ENCODE measurements around the gene WDR44.
A peak's percentile ranks its signal among the peaks of the same experiment; 100 is the strongest.

WDR44 gene

GRCh38 chrX:118347131-118347530 lies 1.2 kb downstream of the WDR44 start:
- WGBS (ENCODE audit: insufficient coverage, insufficient read length), result no CpG with 5 or more reads among the region's 11 CpGs
- no peak for DNase-seq (ENCODE audit: low read depth, low spot score)
- H3K36me3 ChIP-seq (ENCODE audit: control insufficient read depth, insufficient read depth, low read length), result no peaks in the 10 kb centered on the region
- H3K4me1 ChIP-seq (ENCODE audit: control insufficient read depth, insufficient read depth, low read length), result no peaks in the 10 kb centered on the region
- no peaks in the 10 kb centered on the region for H3K9me3 ChIP-seq (ENCODE audit: control insufficient read depth, insufficient read depth, low read length)
- H3K27ac ChIP-seq (ENCODE audit: low read length), result no peak overlapping the region
- H3K4me3 ChIP-seq (ENCODE audit: low read length), result peak overlapping the region; percentile 65; the same call in 1 of the 2 replicates
- H3K27me3 ChIP-seq (ENCODE audit: control insufficient read depth, insufficient read depth, low read length), result no peaks in the 10 kb centered on the region

DNA sequence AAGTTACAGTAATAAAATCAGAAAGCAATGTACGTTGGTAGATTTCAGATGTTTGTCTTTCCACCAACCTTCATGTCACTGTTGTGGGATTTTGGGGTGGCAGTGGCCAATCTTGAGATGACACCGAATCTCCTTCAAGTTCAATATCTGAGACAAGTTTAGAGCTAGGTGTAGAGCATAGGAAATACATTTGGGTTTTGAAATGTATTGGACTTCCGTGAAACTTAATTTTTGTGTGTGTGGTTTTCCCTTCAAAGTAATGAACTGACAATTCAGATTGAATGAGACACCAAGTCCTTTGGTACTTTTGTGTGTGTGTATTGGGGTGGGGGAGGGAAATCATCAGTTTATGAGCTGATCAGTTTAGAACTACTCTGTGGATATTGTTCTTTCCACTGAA lies 1.8 kb downstream of the WDR44 start:
- H3K27ac ChIP-seq (ENCODE audit: low read length), result no peak overlapping the region
- no peaks in the 10 kb centered on the region for H3K9me3 ChIP-seq (ENCODE audit: control insufficient read depth, insufficient read depth, low read length)
- H3K27me3 ChIP-seq (ENCODE audit: control insufficient read depth, insufficient read depth, low read length), result no peaks in the 10 kb centered on the region
- no CpG with 5 or more reads among the region's 3 CpGs for WGBS (ENCODE audit: insufficient coverage, insufficient read length)
- H3K36me3 ChIP-seq (ENCODE audit: control insufficient read depth, insufficient read depth, low read length), result no peaks in the 10 kb centered on the region
- DNase-seq (ENCODE audit: low read depth, low spot score), result no peak
- H3K4me3 ChIP-seq (ENCODE audit: low read length), result peak overlapping the region; percentile 65; the same call in 1 of the 2 replicates
- H3K4me1 ChIP-seq (ENCODE audit: control insufficient read depth, insufficient read depth, low read length), result no peaks in the 10 kb centered on the region

DNA sequence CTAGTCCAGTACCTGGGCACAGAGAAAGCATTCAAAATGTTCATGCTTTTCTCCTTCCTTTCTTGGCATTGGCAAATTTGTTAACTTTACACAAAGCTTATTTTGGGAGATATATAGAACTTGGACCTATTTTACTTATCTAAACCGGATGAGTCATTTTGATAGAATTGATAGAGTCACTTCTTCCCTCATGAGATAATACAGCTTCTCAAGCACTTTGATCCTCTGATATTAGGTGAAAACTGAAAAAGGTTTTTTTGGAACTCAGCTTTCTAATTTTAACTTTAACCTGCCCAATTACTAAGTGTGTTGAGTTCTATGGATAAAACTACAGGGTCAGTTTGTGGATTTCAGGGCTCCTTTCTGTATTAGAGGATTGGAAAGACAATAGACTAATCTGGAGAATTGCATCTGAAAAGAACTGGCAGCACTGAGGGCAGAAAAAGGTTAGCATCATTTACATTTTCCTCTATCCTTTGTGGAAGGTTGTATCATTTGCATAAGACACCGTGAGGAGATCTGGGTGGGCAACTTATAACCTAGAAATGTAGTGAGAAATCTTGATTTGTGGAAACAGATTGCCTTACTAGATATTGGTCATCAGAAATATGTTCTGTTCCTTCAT lies 2.4 kb downstream of the WDR44 start:
- Histone ChIP-seq H3K27ac (ENCODE audit: low read length) (no peak overlapping the region), H3K36me3 (ENCODE audit: control insufficient read depth, insufficient read depth, low read length) (no peaks in the 10 kb centered on the region), H3K9me3 (ENCODE audit: control insufficient read depth, insufficient read depth, low read length) (no peaks in the 10 kb centered on the region), H3K27me3 (ENCODE audit: control insufficient read depth, insufficient read depth, low read length) (no peaks in the 10 kb centered on the region), H3K4me1 (ENCODE audit: control insufficient read depth, insufficient read depth, low read length) (no peaks in the 10 kb centered on the region), H3K4me3 (ENCODE audit: low read length) (peak overlapping the region; percentile 20; the same call in 1 of the 2 replicates)
- no CpG with 5 or more reads among the region's 2 CpGs for whole genome bisulfite sequencing (ENCODE audit: insufficient coverage, insufficient read length)
- DNase-seq (ENCODE audit: low read depth, low spot score), result no peak

DNA sequence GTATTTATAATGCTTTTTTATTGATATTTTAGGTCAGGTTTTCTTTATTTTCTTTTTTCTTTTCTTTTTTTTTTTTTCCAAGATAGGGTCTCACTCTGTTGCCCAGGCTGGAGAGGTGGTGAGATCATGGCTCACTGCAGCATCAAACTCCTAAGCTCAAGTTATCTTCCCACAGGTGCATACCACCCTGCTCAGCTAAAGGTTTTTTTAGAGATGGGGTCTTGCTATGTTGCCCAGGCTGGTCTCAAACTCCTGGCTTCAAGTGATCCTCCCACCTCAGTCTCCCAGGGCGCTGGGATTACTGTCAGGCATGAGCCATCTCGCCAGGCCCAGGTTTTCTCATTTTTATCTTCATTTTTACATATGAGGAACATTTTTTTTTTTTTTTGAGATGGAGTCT lies 3.3 kb downstream of the WDR44 start:
- Histone ChIP-seq H3K4me3 (ENCODE audit: low read length) (no peak overlapping the region), H3K27ac (ENCODE audit: low read length) (no peak overlapping the region), H3K9me3 (ENCODE audit: control insufficient read depth, insufficient read depth, low read length) (no peaks in the 10 kb centered on the region), H3K4me1 (ENCODE audit: control insufficient read depth, insufficient read depth, low read length) (no peaks in the 10 kb centered on the region), H3K36me3 (ENCODE audit: control insufficient read depth, insufficient read depth, low read length) (no peaks in the 10 kb centered on the region), H3K27me3 (ENCODE audit: control insufficient read depth, insufficient read depth, low read length) (no peaks in the 10 kb centered on the region)
- WGBS (ENCODE audit: insufficient coverage, insufficient read length), result no CpG with 5 or more reads among the region's 2 CpGs
- DNase-seq (ENCODE audit: low read depth, low spot score), result no peak

DNA sequence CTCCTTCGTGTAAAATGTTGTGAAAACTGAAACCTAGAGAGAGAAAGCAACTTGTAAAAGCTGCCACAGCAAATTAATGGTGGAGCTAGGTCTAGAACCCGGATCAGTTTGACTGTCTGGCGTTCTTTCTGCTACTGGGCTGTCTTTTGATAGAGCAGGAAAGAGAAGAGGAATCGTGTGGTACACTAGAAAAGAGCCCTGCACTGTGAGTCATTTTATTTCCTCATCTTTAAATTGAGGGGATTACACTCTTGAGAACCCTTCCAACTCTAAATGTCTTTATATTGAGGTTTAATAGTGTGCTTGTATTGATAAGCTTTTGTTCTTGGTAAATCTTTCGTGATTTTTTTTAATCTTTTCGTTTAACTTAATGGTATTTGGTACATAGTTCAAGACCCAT lies 4.3 kb downstream of the WDR44 start:
- Histone ChIP-seq H3K27me3 (ENCODE audit: control insufficient read depth, insufficient read depth, low read length) (no peaks in the 10 kb centered on the region), H3K36me3 (ENCODE audit: control insufficient read depth, insufficient read depth, low read length) (no peaks in the 10 kb centered on the region), H3K9me3 (ENCODE audit: control insufficient read depth, insufficient read depth, low read length) (no peaks in the 10 kb centered on the region), H3K27ac (ENCODE audit: low read length) (no peak overlapping the region), H3K4me3 (ENCODE audit: low read length) (no peak overlapping the region), H3K4me1 (ENCODE audit: control insufficient read depth, insufficient read depth, low read length) (no peaks in the 10 kb centered on the region)
- no peak for DNase-seq (ENCODE audit: low read depth, low spot score)
- no CpG with 5 or more reads among the region's 6 CpGs for WGBS (ENCODE audit: insufficient coverage, insufficient read length)

DNA sequence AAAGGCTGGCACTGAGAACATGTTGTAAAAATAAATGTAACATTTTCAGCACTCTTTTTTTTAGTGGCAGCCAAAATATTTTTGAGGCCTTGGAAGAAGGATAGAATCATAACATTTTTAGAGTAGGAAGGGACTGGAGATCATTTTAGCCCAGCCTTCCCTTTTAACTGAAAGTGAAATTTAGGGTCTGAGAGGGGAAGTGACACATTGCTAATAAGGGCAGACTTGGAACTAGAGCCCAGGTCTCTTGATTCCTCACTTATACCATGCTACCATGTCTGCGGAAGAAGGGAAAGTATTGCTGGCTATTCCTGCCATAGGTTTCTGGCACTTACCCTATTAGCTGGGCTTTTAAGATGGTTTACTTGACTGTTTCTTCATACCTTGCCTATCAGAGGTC lies 4.8 kb downstream of the WDR44 start:
- H3K27ac ChIP-seq (ENCODE audit: low read length), result no peak overlapping the region
- no peaks in the 10 kb centered on the region for H3K36me3 ChIP-seq (ENCODE audit: control insufficient read depth, insufficient read depth, low read length)
- DNase-seq (ENCODE audit: low read depth, low spot score), result no peak
- no peaks in the 10 kb centered on the region for H3K4me1 ChIP-seq (ENCODE audit: control insufficient read depth, insufficient read depth, low read length)
- no peaks in the 10 kb centered on the region for H3K9me3 ChIP-seq (ENCODE audit: control insufficient read depth, insufficient read depth, low read length)
- no peak overlapping the region for H3K4me3 ChIP-seq (ENCODE audit: low read length)
- no CpG with 5 or more reads among the region's 1 CpG for WGBS (ENCODE audit: insufficient coverage, insufficient read length)
- no peaks in the 10 kb centered on the region for H3K27me3 ChIP-seq (ENCODE audit: control insufficient read depth, insufficient read depth, low read length)

- Histone ChIP-seq H3K9me3 (ENCODE audit: control insufficient read depth, insufficient read depth, low read length) (no peaks in the 10 kb centered on the region), H3K36me3 (ENCODE audit: control insufficient read depth, insufficient read depth, low read length) (no peaks in the 10 kb centered on the region), H3K4me1 (ENCODE audit: control insufficient read depth, insufficient read depth, low read length) (no peaks in the 10 kb centered on the region), H3K27me3 (ENCODE audit: control insufficient read depth, insufficient read depth, low read length) (no peaks in the 10 kb centered on the region), H3K4me3 (ENCODE audit: low read length) (no peak overlapping the region), H3K27ac (ENCODE audit: low read length) (no peak overlapping the region)
- no peak for DNase-seq (ENCODE audit: low read depth, low spot score)
These were observed 6.7 kb downstream of the WDR44 start for GRCh38 chrX:118352566-118352965.

DNA sequence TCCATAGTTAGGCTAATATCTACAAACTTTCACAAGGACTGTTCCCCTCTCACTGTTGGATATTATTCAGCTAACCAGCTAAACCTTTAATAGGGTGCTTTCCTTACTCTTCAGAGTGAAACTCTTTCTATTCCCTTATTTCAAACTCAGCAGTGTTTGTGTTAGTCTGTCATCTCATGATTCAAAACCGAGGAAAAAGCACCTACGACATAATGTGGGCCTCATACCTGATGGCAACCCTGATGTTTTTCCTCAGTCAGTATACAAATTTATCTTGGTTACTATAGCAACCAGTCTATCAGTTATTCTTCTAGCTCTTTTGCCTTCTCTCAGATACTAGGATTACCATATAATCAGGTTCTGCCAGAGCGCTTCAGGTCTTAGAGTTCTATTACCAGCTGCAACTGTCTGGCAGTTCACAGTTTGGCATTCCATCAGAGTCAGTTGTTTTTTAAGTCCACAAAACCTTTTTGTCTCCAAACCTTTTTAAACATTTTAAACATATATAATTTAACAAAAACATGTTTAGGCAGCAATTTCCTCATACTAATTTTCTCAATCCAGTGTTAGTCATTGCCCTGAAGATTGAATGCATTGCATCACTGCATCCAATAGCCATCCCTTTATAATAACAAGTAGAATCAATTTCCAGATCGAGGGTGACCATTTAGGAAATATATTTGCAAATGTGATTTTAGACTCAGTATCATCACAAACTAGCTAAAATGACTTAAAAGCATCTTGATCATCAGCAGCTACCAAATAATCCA lies 7.4 kb downstream of the WDR44 start:
- Histone ChIP-seq H3K4me3 (ENCODE audit: low read length) (no peak overlapping the region), H3K4me1 (ENCODE audit: control insufficient read depth, insufficient read depth, low read length) (no peaks in the 10 kb centered on the region), H3K27ac (ENCODE audit: low read length) (no peak overlapping the region), H3K9me3 (ENCODE audit: control insufficient read depth, insufficient read depth, low read length) (no peaks in the 10 kb centered on the region), H3K27me3 (ENCODE audit: control insufficient read depth, insufficient read depth, low read length) (no peaks in the 10 kb centered on the region), H3K36me3 (ENCODE audit: control insufficient read depth, insufficient read depth, low read length) (no peaks in the 10 kb centered on the region)
- no peak for DNase-seq (ENCODE audit: low read depth, low spot score)
- no CpG with 5 or more reads among the region's 4 CpGs for WGBS (ENCODE audit: insufficient coverage, insufficient read length)

DNA sequence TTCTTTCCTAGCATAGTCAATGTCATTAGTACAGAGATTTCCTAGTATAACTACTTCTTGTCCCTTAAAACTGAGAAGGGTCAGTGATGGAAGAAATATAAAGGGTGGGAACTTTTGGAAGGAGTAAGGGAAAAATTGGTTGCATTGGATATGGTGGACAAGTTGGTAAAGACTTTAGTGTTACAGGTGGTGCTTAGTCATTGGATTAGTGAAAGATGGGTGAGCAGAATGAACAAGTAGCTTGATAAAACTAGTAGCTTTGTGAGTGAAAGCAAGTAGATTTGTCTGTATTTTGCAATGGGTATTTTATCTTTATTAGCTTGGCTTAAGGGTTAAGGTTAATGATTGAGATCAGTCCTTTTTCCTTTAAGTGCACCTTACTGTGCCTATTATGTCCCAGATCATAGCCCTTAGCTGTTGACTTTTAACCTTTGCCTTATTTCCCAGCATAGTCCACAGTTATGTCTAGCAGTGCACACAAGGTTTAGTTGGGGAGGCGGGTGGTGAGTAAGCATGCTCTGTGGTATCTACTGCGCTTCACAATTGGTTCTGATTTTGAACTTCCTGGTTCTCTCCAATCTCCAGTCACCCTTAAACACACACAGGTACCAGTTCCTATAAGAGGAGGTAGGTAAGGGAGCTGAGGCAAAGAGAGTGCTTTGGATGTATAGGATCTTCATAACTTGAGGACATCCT lies 9.5 kb downstream of the WDR44 start:
- no peak for DNase-seq (ENCODE audit: low read depth, low spot score)
- Histone ChIP-seq H3K4me3 (ENCODE audit: low read length) (no peak overlapping the region), H3K9me3 (ENCODE audit: control insufficient read depth, insufficient read depth, low read length) (no peaks in the 10 kb centered on the region), H3K4me1 (ENCODE audit: control insufficient read depth, insufficient read depth, low read length) (no peaks in the 10 kb centered on the region), H3K27ac (ENCODE audit: low read length) (no peak overlapping the region), H3K27me3 (ENCODE audit: control insufficient read depth, insufficient read depth, low read length) (no peaks in the 10 kb centered on the region), H3K36me3 (ENCODE audit: control insufficient read depth, insufficient read depth, low read length) (no peaks in the 10 kb centered on the region)
- no CpG with 5 or more reads among the region's 2 CpGs for WGBS (ENCODE audit: insufficient coverage, insufficient read length)

GRCh38 chrX:118356154-118356701 lies 10.3 kb downstream of the WDR44 start:
- no peak overlapping the region for H3K4me3 ChIP-seq (ENCODE audit: low read length)
- H3K9me3 ChIP-seq (ENCODE audit: control insufficient read depth, insufficient read depth, low read length), result no peaks in the 10 kb centered on the region
- no peaks in the 10 kb centered on the region for H3K27me3 ChIP-seq (ENCODE audit: control insufficient read depth, insufficient read depth, low read length)
- H3K4me1 ChIP-seq (ENCODE audit: control insufficient read depth, insufficient read depth, low read length), result no peaks in the 10 kb centered on the region
- no CpG with 5 or more reads among the region's 2 CpGs for WGBS (ENCODE audit: insufficient coverage, insufficient read length)
- DNase-seq (ENCODE audit: low read depth, low spot score), result no peak
- H3K36me3 ChIP-seq (ENCODE audit: control insufficient read depth, insufficient read depth, low read length), result no peaks in the 10 kb centered on the region
- H3K27ac ChIP-seq (ENCODE audit: low read length), result no peak overlapping the region
